Activated CD8-positive, alpha-beta T cell treated with anti-CD3 and anti-CD28 coated beads for 36 hours (primary cell): ENCODE data around the gene CIAO3. TPM values are rescaled to one million over a fixed set of nuclear protein-coding genes. Genes with fewer than 3 reads are reported as not detected.

Experiments
- ATAC-seq: fragments of 200-7000 bp; cut with Tn5 transposase; one replicate; pipeline ENCODE4 v1.10.0; 2021; ENCODE audit warnings: mild to moderate bottlenecking, moderate library complexity
- CTCF ChIA-PET: fragments of 350-600 bp; sonication (Branson Sonifier 250); formaldehyde crosslinking; loops from one replicate; lab custom pipeline; 2021; ENCODE audit warnings: antibody characterized with exemption; lab: Charles Lee
- POLR2A ChIA-PET: fragments of 350-600 bp; sonication (Branson Sonifier 250); formaldehyde crosslinking; loops from one replicate; lab custom pipeline; 2021; ENCODE audit warnings: antibody characterized with exemption; lab: Charles Lee
- DNase-seq: peaks from one replicate; pipeline ENCODE4 v3.0.0-alpha.2; 2020
- H3K27ac Mint-ChIP-seq: one replicate; pipeline ENCODE4 v1.8.0; 2021; ENCODE audit warnings: mild to moderate bottlenecking, mixed read lengths
- H3K27me3 Mint-ChIP-seq: one replicate; pipeline ENCODE4 v1.8.0; 2021; ENCODE audit warnings: mixed read lengths
- H3K36me3 Mint-ChIP-seq: one replicate; pipeline ENCODE4 v1.8.0; 2021; ENCODE audit warnings: low read depth, mixed read lengths
- H3K4me1 Mint-ChIP-seq: one replicate; pipeline ENCODE4 v1.8.0; 2021; ENCODE audit warnings: low read depth, mixed read lengths
- H3K4me3 Mint-ChIP-seq: one replicate; pipeline ENCODE4 v1.8.0; 2021; ENCODE audit warnings: mild to moderate bottlenecking, moderate library complexity, mixed read lengths
- H3K9me3 Mint-ChIP-seq: one replicate; pipeline ENCODE4 v1.8.0; 2021; ENCODE audit warnings: mixed read lengths
- CTCF ChIP-seq: fragments of 200-600 bp; IDR thresholded peaks from one replicate; pipeline ENCODE4 v1.8.0; 2022; ENCODE audit warnings: antibody characterized with exemption, mild to moderate bottlenecking
- intact Hi-C: fragments of 100-400 bp; cut with micrococcal nuclease; formaldehyde crosslinking; loops from one replicate; pipeline ENCODE4 v1.10.0; 2022
- total RNA-seq, 2 experiments: library from RNA; stranded (reverse); gene quantifications; one replicate each; pipeline ENCODE4 v1.2.3, GENCODE V29; 2021

The CIAO3 gene
- total RNA-seq, 2 experiments from 2014 or later = 21.3 to 25.0 TPM

- no peaks in the 10 kb centered on the region for H3K4me1 Mint-ChIP-seq
- no peaks in the 10 kb centered on the region for H3K9me3 Mint-ChIP-seq
- POLR2A ChIA-PET = no interaction called here
- intact Hi-C loops = no loop called here
- H3K27me3 Mint-ChIP-seq = no peaks in the 10 kb centered on the region
- no peak overlapping the region for H3K27ac Mint-ChIP-seq
- DNase-seq (no peak), ATAC-seq (no peak)
- CTCF ChIA-PET = interaction anchor here (1.3 kb wide), 1 partner anchor 18 kb away, joined by 3 read pairs; no protein-coding TSS in a partner anchor
- H3K4me3 Mint-ChIP-seq = no peak overlapping the region
- no peak for TF ChIP-seq CTCF
- H3K36me3 Mint-ChIP-seq = no peaks in the 10 kb centered on the region
Measured at GRCh38 chr16:766820-767640, 26.2 kb upstream of the CIAO3 start.

GRCh38 chr16:766008-766819, 25.4 kb upstream of the CIAO3 start:
- ATAC-seq = no peak
- intact Hi-C loops = no loop called here
- no peak overlapping the region for H3K27ac Mint-ChIP-seq
- no peaks in the 10 kb centered on the region for H3K27me3 Mint-ChIP-seq
- CTCF ChIA-PET = interaction anchor here (1.3 kb wide), 1 partner anchor 19 kb away, joined by 3 read pairs; no protein-coding TSS in a partner anchor
- H3K36me3 Mint-ChIP-seq = no peaks in the 10 kb centered on the region
- H3K4me1 Mint-ChIP-seq = no peaks in the 10 kb centered on the region
- no peaks in the 10 kb centered on the region for H3K9me3 Mint-ChIP-seq
- POLR2A ChIA-PET = no interaction called here
- no peak for DNase-seq
- TF ChIP-seq CTCF = no peak
- H3K4me3 Mint-ChIP-seq = no peak overlapping the region

DNA sequence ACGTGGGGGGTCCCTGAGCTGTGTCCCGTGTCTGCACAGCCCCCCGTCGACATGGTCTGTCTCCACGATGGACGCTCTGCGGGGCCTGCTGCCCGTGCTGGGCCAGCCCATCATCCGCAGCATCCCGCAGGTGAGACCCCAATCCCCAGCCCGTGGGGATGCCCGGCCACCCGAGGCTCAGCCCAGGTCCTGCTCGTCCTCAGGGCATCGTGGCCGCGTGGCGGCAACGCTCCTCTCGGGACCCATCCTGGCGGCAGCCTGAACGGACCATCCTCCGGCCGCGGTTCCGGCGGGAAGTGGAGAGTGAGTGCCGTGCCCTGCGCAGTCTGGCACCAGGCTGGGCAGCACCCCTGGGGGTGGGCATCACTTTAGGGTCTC, 24.7 kb upstream of the CIAO3 start:
- no peak for TF ChIP-seq CTCF
- no peaks in the 10 kb centered on the region for H3K9me3 Mint-ChIP-seq
- no peak overlapping the region for H3K4me3 Mint-ChIP-seq
- DNase-seq (no peak), ATAC-seq (no peak)
- no peak overlapping the region for H3K27ac Mint-ChIP-seq
- ChIA-PET POLR2A (no interaction called here), CTCF (no interaction called here)
- intact Hi-C loops = no loop called here
- H3K4me1 Mint-ChIP-seq = no peaks in the 10 kb centered on the region
- no peaks in the 10 kb centered on the region for H3K27me3 Mint-ChIP-seq
- no peaks in the 10 kb centered on the region for H3K36me3 Mint-ChIP-seq

- no peak for TF ChIP-seq CTCF
- no peaks in the 10 kb centered on the region for H3K4me1 Mint-ChIP-seq
- no peak overlapping the region for H3K4me3 Mint-ChIP-seq
- H3K9me3 Mint-ChIP-seq = no peaks in the 10 kb centered on the region
- H3K27ac Mint-ChIP-seq = no peak overlapping the region
- CTCF ChIA-PET = no interaction called here
- POLR2A ChIA-PET = no interaction called here
- no peak for DNase-seq
- intact Hi-C loops = no loop called here
- no peak for ATAC-seq
- no peaks in the 10 kb centered on the region for H3K27me3 Mint-ChIP-seq
- no peaks in the 10 kb centered on the region for H3K36me3 Mint-ChIP-seq
Measured at GRCh38 chr16:764848-765487, 24.2 kb upstream of the CIAO3 start.
